DND-41 (cell line): ENCODE measurements around the gene ADAMTS12.
"Not testable (repeated sequence)": the region's sequence is repeated elsewhere in the genome, so short reads cannot be mapped to it uniquely, and the experiment has no call there.

Experiments
- ATAC-seq: fragments of 200-7000 bp; cut with Tn5 transposase; 3 replicates; pipeline ENCODE4 v1.9.1; 2021; ENCODE audit warnings: low read depth; ENCODE audit not compliant: insufficient read depth
- DNase-seq: peaks from one replicate; pipeline ENCODE4 v3.0.0-alpha.2; 2020
- H2AFZ ChIP-seq: 2 replicates; pipeline ENCODE4 v1.6.0; 2012; ENCODE audit warnings: low read depth, low read length
- H3K27ac ChIP-seq: 2 replicates; pipeline ENCODE4 v1.5.1; 2012; ENCODE audit warnings: low read length, inconsistent platforms
- H3K27me3 ChIP-seq: fragments of 200-600 bp; sonication (generic); 2 replicates; pipeline ENCODE4 v1.6.0; 2012; ENCODE audit warnings: low read length, mild to moderate bottlenecking, inconsistent platforms; ENCODE audit not compliant: insufficient read depth, poor library complexity
- H3K36me3 ChIP-seq: 2 replicates; pipeline ENCODE4 v1.5.1; 2012; ENCODE audit warnings: low read length, inconsistent platforms; ENCODE audit not compliant: insufficient read depth
- H3K4me1 ChIP-seq: 2 replicates; pipeline ENCODE4 v1.5.1; 2012; ENCODE audit warnings: mild to moderate bottlenecking, low read length; ENCODE audit not compliant: insufficient read depth
- H3K4me2 ChIP-seq: 2 replicates; pipeline ENCODE4 v1.6.0; 2012; ENCODE audit warnings: mild to moderate bottlenecking, moderate library complexity, low read length, inconsistent platforms; ENCODE audit not compliant: insufficient read depth
- H3K4me3 ChIP-seq, 2 experiments: fragments of 200-600 bp in 1 of 2; shearing (Covaris generic) in 1 of 2; 2 replicates each; pipeline ENCODE4 v1.5.1; 2012 to 2016; ENCODE audit warnings: inconsistent platforms in 2 of 2, low read length in 2 of 2, mild to moderate bottlenecking in 2 of 2, low read depth in 1 of 2, moderate library complexity in 1 of 2
- H3K79me2 ChIP-seq: 2 replicates; pipeline ENCODE4 v1.6.0; 2012; ENCODE audit warnings: low read length, inconsistent platforms; ENCODE audit not compliant: insufficient read depth
- H3K9ac ChIP-seq: 2 replicates; pipeline ENCODE4 v1.6.0; 2012; ENCODE audit warnings: low read depth, mild to moderate bottlenecking, inconsistent platforms, low read length, moderate library complexity
- H3K9me3 ChIP-seq: 2 replicates; pipeline ENCODE4 v1.5.1; 2012; ENCODE audit warnings: low read length, moderate library complexity, mild to moderate bottlenecking, inconsistent platforms; ENCODE audit not compliant: insufficient read depth, severe bottlenecking
- H4K20me1 ChIP-seq: 2 replicates; pipeline ENCODE4 v1.6.0; 2012; ENCODE audit warnings: low read length; ENCODE audit not compliant: insufficient read depth
- EZH2 ChIP-seq: IDR thresholded peaks from 3 replicates; pipeline ENCODE4 v1.6.1; 2012; ENCODE audit warnings: borderline replicate concordance, low read depth, mild to moderate bottlenecking, moderate library complexity, low read length, inconsistent platforms; ENCODE audit not compliant: severe bottlenecking
- TF ChIP-seq, protein P1 (sequence below): IDR thresholded peaks from 2 replicates; pipeline ENCODE4 v1.5.1; 2012; ENCODE audit warnings: borderline replicate concordance, low read length, moderate library complexity, mild to moderate bottlenecking; ENCODE audit not compliant: poor library complexity, severe bottlenecking; ENCODE audit errors: extremely low read depth

The ADAMTS12 gene

DNA sequence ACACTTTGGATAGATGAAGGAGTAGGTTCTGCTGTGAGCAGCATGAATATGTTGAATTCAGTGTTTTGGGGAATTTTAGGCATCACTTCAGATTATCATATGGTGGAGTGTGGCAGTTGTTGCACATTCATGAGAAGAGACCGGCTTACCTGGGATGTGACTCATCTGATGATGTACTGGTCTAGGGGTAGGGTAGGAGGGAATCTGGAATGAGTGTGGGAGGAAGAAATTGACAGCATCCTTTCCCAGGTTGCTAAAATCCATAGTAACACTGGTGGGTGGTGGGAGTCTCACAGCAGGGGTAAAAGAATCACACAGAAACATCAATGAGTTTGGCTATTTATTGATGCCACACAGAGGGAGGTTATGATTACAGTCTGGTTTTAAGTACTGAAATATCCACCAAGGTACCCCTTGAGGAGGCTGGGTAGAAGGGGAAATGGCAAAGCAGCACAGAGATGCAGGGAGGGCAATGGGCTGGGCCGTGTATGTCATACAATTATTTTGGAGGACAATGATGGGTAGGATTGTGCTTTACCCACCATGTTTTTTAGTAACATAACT, 368.5 kb downstream of the ADAMTS12 start:
- Histone ChIP-seq H3K27me3 (no peaks in the 10 kb centered on the region), H3K27ac (no peak overlapping the region), H3K9ac (no peak overlapping the region), H3K4me1 (no peaks in the 10 kb centered on the region), H4K20me1 (no peaks in the 10 kb centered on the region), H3K4me2 (no peak overlapping the region), H3K36me3 (no peaks in the 10 kb centered on the region), H3K4me3 (no peak overlapping the region), H2AFZ (no peak overlapping the region), H3K79me2 (no peaks in the 10 kb centered on the region), H3K9me3 (no peaks in the 10 kb centered on the region)
- DNase-seq (no peak), ATAC-seq (no peak)
- TF ChIP-seq EZH2: no peak
- TF ChIP-seq, protein P1, sequence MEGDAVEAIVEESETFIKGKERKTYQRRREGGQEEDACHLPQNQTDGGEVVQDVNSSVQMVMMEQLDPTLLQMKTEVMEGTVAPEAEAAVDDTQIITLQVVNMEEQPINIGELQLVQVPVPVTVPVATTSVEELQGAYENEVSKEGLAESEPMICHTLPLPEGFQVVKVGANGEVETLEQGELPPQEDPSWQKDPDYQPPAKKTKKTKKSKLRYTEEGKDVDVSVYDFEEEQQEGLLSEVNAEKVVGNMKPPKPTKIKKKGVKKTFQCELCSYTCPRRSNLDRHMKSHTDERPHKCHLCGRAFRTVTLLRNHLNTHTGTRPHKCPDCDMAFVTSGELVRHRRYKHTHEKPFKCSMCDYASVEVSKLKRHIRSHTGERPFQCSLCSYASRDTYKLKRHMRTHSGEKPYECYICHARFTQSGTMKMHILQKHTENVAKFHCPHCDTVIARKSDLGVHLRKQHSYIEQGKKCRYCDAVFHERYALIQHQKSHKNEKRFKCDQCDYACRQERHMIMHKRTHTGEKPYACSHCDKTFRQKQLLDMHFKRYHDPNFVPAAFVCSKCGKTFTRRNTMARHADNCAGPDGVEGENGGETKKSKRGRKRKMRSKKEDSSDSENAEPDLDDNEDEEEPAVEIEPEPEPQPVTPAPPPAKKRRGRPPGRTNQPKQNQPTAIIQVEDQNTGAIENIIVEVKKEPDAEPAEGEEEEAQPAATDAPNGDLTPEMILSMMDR: no peak

DNA sequence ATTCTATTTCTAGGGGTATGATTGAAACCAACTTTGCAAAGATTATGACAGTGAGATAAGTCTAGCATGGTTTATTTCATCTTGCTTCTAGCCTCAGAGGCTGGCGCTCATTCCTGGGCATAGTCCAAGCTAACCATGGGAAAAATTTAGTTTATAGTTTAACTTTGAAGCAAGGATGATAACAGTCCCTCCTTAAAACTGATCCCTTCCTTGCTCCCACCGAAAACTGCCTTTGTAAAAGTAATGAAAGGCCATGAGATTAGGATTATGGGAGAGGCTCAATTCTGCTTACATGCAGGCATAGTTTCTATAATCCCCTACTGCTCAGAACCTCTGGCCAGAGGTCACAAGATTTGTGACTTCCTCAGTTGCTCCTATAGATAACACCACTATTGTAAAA, 375.4 kb downstream of the ADAMTS12 start:
- no peak for ATAC-seq
- TF ChIP-seq EZH2: no peak
- no peaks in the 10 kb centered on the region for H3K36me3 ChIP-seq

DNA sequence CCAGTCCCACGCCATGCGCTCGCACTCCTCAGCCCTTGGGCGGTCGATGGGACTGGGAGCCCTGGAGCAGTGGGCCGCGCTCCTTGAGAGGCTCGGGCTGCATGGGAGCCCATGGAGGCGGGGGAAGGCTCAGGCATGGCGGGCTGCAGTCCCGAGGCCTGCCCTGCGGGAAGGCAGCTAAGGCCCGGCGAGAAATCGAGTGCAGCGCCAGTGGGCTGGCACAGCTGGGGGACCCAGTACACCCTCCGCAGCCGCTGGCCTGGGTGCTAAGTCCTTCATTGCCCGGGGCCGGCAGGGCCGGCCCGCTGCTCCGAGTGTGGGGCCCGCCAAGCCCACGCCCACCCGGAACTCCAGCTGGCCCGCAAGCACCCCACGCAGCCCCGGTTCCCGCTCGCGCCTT, 376.4 kb downstream of the ADAMTS12 start:
- H3K79me2 ChIP-seq, H3K4me1 ChIP-seq, H3K4me3 ChIP-seq, DNase-seq, H3K9ac ChIP-seq, H2AFZ ChIP-seq, H3K36me3 ChIP-seq, H4K20me1 ChIP-seq, H3K9me3 ChIP-seq, H3K27me3 ChIP-seq, H3K27ac ChIP-seq, H3K4me2 ChIP-seq, ATAC-seq: not testable (repeated sequence)

More for the DNA sequence above, 375.4 kb downstream of the ADAMTS12 start:
- Histone ChIP-seq H3K4me2 (no peak overlapping the region), H3K27me3 (no peaks in the 10 kb centered on the region), H3K27ac (no peak overlapping the region), H3K79me2 (no peaks in the 10 kb centered on the region), H4K20me1 (no peaks in the 10 kb centered on the region), H3K4me1 (no peaks in the 10 kb centered on the region), H3K4me3 (no peak overlapping the region), H3K9me3 (no peaks in the 10 kb centered on the region), H3K9ac (no peak overlapping the region), H2AFZ (no peak overlapping the region)
- no peak for DNase-seq

DNA sequence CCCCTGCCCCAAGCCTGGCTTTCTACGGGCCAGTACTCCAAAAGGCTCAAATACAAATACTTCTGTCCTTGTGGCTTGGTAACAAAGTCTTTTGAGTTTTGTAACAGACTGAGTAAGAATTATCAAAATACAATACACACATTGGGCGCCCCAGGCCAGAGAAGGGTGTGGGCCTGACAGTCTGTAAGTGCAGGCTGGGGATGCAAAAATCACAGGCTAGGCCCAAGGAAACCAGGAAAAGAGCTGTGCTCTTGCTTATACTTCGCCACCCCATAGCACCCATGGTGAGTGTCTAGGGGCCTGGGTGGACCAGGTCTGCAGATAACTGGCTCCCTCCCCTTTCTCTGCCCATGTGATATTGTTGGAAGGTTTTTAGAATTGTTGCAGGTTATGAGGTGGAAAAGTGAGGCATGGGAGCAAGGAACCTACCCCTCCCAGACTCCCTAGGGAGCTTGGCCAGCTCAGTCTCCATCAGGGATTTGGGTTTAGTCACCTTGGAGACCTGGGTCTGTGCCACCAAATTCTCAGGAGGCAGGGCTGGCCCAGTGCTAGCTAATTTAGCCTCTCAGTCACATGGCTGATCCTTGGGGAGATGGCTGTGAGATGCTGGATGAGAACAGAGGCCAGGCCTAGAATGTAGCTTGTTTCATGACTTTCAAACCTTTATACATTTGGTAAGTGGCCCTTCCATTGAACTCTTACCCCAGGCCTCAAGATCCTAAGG, 378.2 kb downstream of the ADAMTS12 start:
- no peak for TF ChIP-seq EZH2
- TF ChIP-seq, protein P1: no peak
- Histone ChIP-seq H3K4me1 (no peaks in the 10 kb centered on the region), H3K9me3 (no peaks in the 10 kb centered on the region), H4K20me1 (no peaks in the 10 kb centered on the region), H3K27me3 (no peaks in the 10 kb centered on the region), H3K27ac (no peak overlapping the region), H3K4me3 (no peak overlapping the region), H3K9ac (no peak overlapping the region), H3K36me3 (no peaks in the 10 kb centered on the region), H3K79me2 (no peaks in the 10 kb centered on the region), H2AFZ (no peak overlapping the region), H3K4me2 (no peak overlapping the region)
- DNase-seq (no peak), ATAC-seq (no peak)
